Activated CD4-positive, alpha-beta T cell treated with anti-CD3 and anti-CD28 coated beads, Interleukin-2, amount 50 U/mL, for 48 hours (primary cell): ENCODE results near the gene RXFP4.
A peak's percentile ranks its signal among the peaks of the same experiment; 100 is the strongest.

ENCODE experiments used
- DNase-seq, 2 experiments: peaks; one replicate each; pipeline ENCODE4 v3.0.0-alpha.2; 2020

The RXFP4 gene

DNA sequence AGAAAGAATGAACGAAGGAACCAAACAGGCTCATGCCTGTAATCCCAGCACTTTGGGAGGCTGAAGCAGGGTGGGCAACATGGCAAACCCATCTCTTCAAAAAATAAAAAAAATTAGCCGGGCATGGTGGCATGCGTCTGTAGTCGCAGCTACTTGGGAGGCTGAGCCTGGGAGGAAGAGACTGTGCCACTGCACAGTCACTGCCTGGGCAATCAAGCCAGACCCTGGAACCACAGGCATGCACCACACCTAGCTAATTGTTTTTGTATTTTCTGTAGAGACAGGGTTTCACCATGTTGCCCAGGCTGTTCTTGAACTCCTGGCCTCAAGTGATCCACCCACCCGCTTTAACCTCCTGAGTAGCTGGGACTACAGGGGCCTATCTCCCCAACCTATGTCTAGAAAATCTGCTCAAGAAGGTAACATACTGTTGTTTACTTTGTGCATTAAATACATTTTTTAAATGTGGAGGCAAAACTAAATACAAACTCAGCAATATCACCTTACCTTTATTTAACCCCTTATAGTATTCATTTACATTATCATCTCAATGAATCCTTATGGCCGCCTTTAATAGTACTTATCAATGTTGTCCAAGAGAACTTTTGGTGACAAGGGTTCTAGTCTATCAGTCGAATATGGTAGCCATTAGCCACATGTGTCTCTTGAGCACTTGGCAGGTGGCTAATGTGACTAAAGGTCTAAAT, 10.0 kb upstream of the RXFP4 start:
- no peak for DNase-seq

DNA sequence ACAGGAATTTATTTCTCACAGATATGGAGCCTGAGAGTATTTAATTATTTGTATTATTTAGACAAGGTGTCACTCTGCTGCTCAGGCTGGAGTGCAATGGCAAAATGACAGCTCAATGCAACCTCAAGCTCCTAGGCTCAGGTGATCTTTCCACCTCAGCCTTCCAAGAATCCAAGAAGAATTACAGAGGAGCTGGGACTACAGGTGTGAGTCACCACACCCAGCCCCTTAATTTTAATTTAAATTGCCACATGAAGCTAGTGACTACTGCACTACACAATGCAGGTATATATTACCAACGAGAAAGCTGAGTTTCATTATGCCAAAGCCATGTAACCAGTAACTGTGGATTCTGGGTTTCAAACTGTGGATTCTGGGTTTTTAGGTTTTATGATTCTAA, 9.4 kb upstream of the RXFP4 start:
- DNase-seq, result no peak

DNA sequence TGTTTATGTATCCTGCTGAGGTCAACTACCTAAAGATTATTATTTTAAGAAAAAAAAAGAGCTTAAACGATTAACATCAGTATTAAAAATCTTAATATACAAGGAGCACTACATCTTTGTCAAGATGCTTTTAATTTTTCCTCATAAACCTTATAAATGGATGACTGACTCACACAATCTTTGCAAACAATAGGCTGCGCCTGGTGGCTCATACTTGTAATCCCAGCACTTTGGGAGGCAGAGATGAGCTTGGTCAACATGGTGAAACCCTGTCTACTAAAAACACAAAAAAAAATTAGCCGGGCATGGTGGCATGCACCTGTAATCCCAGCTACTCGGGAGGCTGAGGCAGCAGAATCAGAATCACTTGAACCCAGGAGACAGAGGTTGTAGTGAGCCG, 9.0 kb upstream of the RXFP4 start:
- no peak for DNase-seq

DNA sequence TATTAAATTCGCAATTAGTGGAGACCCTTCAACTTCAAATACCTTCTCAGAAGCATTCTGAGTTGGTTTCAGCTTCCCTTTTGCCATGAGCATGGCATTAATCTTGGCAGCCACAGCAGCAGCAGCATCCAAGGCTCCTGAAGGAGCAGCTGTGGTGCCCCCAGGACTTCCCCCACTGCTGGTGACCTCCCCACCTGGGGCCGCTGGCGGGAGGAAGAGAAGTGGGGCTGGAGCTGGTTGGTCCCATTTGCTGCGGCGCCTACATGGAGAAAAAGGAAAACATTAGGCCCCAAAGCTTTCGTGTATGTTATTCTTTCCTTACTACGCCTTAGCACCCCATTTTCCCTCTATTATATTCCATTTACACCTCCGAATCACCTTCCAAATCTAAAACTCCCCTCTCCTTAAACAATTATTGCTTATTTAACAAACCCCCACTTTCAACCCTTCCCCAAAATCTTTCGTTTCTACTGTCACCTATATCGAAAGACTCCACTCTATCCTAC, 7.8 kb upstream of the RXFP4 start:
- DNase-seq, result peak in 1 of 2 experiments; percentile 25

DNA sequence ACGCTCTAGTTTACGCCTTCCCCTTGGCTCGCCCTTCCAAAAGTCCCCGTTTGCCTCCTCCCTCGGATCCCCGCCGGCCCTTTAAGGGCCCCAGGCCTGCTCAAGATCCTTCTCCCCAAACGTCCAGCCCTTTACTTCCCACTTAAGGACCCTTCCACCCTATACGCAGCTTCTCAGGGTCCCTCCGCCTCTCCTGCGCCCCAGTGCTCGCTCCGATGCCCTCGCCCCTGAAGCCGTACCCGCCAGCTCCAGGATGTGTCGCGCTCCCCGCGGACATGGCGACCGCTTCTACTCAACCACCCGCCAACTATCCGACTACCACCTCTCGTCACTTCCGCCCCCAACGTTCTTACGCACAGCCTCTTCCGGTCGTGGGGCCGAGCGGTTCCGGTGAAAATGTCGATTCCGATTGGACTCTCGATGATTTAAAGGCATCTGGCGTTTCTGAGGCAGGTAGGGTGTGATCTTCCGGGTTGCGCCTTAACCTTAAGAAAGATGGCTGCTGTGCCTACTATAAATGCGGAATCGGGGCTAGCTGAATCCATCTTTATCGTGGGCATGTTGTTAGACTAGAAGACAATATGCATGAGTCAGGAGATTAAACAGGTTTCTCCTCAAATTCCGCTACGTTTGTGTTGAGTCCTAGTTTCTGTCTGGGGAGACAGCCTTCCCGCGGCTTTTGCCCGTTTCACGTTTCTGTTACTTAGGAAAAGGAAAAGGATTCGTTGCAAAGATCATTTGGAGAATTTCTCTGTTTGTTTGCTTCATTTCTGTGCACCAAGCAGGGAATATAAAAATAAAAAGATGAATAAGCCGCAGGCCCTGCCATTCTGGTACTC, 7.1 kb upstream of the RXFP4 start, which contains the start of gene KHDC4:
Gene KHDC4, minus strand, starts transcription at position 317 of the 839 bp plus-strand sequence. Its CDS starts 40 bp downstream, at position 277.
- DNase-seq, result peak; percentile 89 to 94

DNA sequence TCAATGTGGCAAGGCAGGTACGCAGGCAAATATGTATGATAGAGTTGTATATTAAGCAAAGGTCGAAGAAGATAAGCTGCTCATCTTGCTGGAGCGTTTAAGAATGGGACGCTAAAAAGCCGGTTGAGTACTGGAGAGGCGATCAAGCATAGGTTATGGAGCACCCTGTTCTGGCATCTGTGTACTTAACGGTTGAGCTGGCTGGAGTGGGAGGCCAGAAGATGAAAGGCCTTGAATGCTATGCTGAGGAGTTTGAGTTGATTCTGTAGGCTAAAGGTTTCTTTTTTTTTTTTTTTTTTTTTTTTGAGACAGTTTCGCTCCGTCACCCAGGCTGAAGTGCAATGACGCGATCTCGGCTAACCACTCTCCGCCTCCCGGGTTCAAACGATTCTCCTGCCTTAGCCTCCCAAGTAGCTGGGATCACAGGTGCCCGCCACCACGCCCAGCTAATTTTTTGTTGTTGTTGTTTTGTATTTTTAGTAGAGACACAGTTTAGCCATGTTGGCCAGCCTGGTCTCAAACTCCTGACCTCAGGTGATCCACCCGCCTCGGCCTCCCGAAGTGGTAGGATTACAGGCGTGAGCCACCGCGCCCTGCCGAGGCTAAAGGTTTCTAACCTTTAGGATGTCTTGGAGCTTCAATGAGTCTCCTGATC, 6.4 kb upstream of the RXFP4 start:
- no peak for DNase-seq

DNA sequence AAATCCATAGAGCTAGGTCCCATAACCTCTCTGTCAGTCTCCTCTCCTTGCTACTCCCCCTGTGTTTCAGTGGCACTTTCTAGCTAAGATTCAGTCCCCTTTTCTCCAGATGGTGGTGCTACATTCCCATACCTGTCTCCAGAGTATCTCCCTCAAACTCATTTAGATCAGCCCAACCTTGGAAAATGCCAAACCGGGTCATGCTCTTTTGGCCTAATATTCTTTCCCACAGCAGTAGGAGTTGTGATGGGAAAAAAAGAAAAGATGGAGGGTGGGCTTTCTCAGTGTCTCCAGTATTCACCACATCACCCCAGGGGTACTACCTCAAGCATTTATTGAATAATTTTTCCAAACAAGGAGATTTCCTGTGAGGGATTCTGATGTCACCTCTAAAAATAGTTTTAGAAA, 3.2 kb upstream of the RXFP4 start:
- DNase-seq, result no peak

DNA sequence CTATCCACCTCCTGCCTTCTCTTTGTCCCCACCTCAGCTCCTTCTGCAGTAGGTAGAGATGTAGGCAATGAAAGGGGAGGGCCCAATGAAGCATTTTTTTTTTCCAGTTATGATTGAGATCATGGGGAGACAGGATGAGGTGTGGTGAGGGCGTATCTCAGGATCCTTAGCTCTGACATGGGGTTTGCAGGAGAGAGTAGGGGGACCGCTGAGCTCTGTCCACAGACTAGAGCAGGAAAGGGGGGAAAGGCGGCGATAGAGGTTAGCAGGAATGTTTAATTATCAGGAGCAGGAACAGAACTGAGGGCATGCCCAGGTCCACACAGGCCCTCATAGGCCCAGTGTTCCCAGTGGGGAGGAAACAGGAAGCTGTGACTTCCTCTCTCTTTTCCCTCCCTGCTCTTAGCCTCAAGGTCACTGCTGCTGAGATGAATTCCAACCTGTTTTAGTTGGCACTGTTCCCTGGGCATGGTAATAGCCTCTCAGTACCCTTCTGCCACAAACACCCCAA, 901 bp upstream of the RXFP4 start:
- no peak for DNase-seq

DNA sequence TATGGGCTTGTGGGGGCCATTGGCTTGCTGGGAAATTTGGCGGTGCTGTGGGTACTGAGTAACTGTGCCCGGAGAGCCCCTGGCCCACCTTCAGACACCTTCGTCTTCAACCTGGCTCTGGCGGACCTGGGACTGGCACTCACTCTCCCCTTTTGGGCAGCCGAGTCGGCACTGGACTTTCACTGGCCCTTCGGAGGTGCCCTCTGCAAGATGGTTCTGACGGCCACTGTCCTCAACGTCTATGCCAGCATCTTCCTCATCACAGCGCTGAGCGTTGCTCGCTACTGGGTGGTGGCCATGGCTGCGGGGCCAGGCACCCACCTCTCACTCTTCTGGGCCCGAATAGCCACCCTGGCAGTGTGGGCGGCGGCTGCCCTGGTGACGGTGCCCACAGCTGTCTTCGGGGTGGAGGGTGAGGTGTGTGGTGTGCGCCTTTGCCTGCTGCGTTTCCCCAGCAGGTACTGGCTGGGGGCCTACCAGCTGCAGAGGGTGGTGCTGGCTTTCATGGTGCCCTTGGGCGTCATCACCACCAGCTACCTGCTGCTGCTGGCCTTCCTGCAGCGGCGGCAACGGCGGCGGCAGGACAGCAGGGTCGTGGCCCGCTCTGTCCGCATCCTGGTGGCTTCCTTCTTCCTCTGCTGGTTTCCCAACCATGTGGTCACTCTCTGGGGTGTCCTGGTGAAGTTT, 550 bp downstream of the RXFP4 start:
- DNase-seq, result no peak

DNA sequence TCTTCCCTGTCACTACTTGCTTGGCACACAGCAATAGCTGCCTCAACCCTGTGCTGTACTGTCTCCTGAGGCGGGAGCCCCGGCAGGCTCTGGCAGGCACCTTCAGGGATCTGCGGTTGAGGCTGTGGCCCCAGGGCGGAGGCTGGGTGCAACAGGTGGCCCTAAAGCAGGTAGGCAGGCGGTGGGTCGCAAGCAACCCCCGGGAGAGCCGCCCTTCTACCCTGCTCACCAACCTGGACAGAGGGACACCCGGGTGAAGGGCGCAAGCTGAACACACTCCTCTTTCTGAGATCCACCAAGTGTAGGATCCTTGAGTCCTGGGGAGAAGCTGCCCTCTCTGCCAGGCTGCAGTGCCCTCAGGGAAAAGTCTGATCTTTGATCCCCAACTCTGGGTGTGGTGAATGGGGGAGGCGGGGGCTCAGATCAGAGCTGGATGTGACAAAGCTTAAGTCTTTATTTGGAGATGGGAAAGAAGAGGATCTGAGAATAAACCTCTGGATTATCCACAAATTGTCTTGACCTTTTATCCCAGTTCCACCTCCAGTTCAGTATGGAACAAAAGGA, 1.2 kb downstream of the RXFP4 start:
- no peak for DNase-seq

DNA sequence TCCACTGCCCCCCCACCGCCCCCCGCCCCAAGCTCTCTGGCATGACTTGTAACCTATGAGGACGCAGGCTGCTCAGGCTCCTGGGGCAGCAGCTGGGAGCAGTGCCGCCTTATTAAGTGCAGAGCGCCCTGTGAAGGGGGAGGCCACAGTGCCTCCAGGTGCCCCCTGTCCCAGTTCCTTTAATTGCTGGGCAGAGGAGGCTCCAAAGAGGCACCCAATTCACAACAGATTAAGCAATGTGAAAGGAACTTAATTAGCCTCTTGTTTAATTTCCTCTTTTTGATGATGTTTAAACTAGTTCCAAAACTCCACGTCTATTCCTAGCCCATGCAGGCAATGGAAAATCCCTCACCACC, 3.0 kb downstream of the RXFP4 start:
- no peak for DNase-seq

DNA sequence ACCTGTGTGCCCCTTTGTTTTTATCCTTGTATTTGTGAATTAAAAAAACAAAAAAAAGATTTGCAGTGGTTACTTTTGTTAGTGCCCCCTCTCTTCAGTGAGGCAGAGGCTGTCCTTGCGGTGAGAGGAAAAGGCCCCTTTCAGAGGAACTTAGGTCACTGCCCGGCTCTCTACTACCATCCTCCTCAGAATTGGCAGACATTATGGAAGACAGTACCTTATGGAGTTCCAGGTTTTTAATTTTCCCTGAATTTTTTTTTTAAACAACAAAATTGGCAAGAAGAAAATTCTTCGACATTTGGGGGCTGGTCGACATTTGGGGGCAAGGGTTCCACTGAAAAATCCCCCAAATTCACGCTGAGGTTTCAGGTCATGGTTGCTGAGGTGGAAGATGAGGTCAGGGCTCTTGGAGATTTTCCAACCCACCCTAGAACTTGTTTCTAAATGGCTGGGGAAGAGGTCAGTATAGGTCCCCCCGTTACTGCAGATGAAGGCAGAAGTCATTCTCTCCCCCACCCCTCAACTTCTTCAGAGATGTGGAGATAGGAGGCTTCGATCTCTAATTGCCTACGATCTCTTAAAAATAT, 5.3 kb downstream of the RXFP4 start:
- no peak for DNase-seq

DNA sequence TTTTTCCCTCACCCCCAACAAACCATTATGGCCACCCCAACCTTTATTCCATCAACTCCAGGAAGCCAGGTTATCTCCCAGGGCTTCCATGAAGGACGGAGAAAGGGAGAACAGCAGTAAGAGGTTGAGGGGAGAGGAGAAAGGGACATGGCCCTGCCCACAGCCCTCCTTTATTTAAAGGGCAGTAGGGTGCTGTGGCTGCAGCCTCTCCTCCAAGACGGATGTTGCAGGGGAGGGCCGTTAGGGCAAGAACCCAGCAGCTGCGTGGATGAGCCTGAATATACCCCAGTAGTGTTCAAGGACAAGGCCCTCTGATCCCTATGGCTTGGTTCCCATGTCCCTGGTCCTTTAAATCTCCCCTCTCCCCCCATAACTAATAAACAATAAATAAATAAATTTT, 5.9 kb downstream of the RXFP4 start:
- no peak for DNase-seq

DNA sequence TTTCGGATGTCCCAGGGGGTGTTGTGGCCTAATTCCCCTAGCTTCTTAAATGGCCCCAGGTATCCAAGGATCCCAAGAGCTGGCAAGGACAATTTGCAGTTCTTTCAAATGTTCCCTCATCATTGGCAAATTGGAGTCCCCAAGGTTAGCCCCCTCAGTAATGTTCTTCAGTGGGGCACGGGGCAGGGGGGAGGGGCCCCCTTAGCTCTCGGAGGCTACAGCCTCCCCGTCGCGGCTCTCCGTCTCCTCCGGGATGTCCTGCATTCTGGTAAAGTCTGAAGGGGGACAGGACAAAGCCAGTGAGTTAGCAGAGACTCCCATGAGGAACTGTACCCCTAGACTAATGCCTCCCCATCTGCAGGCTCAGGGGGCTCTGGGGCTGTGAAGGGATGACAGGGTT, 6.3 kb downstream of the RXFP4 start:
- no peak for DNase-seq

DNA sequence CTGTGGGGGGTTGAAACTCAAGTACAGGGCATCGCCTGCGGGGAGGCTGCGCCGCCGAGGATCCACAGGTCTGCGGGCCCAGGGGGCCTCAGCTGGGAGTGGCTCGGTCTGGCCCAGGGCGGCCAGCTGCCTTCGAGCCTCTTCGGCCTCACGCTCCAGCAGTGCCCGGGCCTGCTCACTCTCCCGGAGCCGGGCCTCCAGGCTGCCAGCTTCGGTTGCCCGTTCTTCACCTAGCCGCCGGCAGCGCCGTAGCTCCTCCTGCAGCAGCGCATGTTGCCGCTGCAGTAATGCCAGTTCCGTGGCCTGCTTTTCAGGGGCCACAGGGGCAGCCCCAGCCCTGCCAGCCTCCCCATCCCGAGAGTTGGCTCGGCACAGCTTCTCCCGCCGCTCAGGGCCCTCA, 9.4 kb downstream of the RXFP4 start:
- DNase-seq, result no peak

DNA sequence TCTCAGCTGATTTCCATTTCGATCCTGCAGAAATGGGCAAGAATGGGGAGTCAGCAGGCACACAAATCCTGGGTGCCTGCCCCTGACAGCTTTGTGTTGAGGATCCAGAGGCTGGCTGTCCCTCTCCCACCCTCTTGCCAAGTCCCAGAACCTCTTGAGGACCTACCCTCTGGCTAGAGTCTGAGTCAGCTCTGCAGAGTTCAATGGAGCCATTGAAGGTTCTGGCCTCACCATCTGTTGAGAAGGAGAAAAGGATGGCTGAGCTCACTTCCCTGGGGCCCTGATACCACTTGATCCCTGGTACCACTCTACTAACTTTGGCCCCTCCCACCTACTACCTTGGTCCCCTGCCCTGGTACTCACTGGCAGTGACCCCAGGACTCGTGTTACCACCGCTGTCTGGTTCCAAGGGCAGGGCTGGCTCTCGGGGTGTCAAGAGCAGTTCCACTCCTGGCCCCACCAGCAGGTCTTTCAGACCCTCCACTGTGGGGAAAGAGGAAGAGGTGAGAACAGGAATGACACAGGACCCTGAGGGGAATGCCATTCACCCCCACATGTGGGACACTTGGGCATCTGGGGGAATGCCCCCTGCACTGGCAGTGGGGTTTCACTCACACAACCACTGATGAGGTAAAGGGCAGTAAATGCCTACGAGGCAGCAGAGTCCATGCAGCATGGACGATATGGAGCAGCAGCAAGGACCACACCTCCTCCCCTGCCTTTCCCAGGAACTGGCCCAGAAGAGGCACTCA, 10.5 kb downstream of the RXFP4 start:
- DNase-seq, result no peak

DNA sequence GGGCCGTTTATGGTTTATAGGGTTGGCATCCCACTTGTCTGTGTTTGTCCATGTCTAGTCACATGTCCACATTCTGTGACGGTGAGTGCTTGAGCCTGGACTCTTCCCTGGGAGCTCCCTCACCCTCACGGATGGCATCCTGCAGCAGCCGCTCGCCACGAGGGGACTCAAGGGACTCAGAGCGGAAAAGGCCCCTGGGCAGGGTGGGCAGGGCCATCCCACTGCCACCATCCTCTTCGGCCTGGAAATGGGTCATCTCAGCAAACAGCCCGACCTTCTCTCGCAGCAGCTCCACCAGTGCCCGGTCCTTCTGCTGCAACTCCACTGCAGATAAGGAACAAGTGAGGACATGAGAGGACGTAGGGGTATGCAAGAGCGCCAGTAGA, 11.1 kb downstream of the RXFP4 start:
- no peak for DNase-seq

DNA sequence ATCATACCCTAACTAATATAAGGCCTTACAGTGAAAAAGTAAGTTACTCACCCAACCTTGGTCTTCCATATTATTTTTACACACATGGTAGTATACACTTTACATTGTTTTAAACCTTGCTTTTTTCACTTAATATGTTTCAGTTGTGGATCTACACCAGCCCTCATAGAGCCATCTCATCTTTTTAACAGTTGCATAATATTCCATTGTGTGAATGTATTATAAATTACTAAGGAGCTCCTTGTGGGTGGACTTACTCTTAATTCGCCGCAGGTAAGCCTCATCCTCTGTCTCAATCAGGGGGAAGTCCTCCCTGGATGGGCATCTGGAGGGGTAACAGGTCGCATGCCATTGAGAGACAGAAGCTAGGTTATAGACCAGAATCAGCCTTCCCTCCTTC, 13.2 kb downstream of the RXFP4 start:
- no peak for DNase-seq

DNA sequence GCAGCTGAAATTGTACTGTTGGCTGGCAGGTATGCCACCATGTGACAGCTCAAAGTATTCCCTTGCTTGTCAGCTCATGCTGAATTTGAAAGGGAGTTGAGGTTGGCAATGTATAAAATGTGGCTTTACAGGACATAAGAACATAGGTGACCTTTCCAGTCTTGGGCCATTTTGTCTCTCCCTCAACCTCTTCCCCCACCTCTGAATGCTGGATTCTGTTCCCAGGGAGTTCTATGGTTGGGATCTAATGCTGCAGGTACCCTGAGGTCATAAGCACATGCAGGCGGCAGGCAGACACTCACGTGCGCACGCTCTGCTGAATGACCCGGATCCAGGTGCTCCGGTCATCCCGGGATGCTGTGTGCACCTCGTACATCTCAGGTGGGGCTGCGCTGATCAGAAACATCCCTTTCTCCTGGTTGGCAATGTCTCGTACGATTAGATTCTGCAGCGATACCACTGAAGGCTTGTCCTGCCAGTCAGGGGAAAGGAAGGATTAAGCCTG, 16.0 kb downstream of the RXFP4 start:
- DNase-seq, result no peak

DNA sequence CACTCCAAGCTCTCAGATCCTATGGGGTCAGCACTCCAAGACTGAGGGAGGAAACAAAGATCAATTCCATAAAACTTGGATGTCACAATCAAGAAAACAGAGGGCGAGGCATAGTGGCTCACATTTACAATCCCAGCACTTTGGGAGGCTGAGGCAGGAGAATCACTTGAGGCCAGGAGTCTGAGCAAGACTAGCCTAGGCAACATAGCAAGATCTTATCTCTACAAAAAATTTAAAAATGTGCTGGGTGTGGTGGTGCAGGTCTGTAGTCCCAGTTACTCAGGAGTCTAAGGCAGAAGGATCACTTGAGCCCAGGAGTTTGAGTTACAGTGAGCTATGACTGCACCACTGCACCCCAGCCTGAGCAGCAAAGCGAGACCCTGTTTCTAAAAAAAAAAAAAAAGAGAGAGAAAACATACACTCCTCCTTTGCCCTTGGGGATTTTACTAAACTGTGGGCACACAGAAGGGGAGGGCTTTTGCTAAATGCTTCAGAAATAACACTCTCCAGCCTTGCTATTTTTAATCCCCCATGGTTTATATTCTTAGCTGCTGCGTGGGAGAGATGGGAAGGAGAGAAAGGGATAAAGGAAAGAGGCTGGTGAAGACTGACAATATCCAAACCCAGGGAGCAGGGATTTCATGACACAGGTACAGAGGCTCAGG, 18.8 kb downstream of the RXFP4 start:
- no peak for DNase-seq

DNA sequence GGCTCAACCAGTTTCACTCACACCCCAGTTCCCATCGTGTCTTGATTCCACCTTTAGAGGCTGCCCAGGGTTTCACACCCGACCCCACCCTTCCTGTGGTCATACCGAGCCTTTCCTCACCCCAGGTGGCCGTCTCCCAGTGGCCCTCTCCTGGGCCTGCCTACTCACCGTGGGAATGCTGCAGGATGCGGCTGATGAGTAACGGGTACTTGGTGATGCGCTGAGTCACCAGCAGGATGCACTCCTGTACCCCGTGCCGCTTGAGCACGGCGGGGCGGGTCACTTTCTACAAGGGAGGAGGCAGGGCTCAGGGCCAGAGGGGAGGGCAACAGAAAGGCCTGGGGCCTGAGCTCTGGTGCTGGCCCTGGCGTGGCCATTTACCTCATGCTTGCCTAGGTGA, 20.5 kb downstream of the RXFP4 start:
- peak in 1 of 2 experiments; percentile 36 for DNase-seq
